Lower lobe of right lung (tissue), 2 donors: ENCODE data around the gene CFAP46. TPM values are rescaled to one million over a fixed set of nuclear protein-coding genes. Genes with fewer than 3 reads are reported as not detected.
"Not testable (repeated sequence)": the region's sequence is repeated elsewhere in the genome, so short reads cannot be mapped to it uniquely, and the experiment has no call there.

Experiments
- ATAC-seq, 2 donors: fragments of 200-7000 bp; cut with Tn5 transposase; one replicate each; pipeline ENCODE4 v1.9.1; 2020 to 2022; ENCODE audit warnings: mild to moderate bottlenecking in 2 of 2, moderate library complexity in 2 of 2
- DNase-seq: peaks from one replicate; pipeline ENCODE4 v3.0.0-alpha.2; 2020
- H3K27ac ChIP-seq: fragments of 200-600 bp; one replicate; pipeline ENCODE4 v1.8.0; 2022
- H3K27me3 ChIP-seq: fragments of 200-600 bp; one replicate; pipeline ENCODE4 v1.8.0; 2022; ENCODE audit warnings: low read depth
- H3K36me3 ChIP-seq: fragments of 200-600 bp; one replicate; pipeline ENCODE4 v1.8.0; 2022; ENCODE audit warnings: mild to moderate bottlenecking
- H3K4me1 ChIP-seq: fragments of 200-600 bp; one replicate; pipeline ENCODE4 v1.8.0; 2022
- H3K4me3 ChIP-seq: fragments of 200-600 bp; one replicate; pipeline ENCODE4 v1.8.0; 2022; ENCODE audit warnings: mild to moderate bottlenecking
- H3K9me3 ChIP-seq: fragments of 200-600 bp; one replicate; pipeline ENCODE4 v1.8.0; 2022
- CTCF ChIP-seq: fragments of 200-600 bp; IDR thresholded peaks from one replicate; pipeline ENCODE4 v1.8.0; 2022; ENCODE audit warnings: antibody characterized with exemption, mild to moderate bottlenecking
- intact Hi-C: fragments of 100-400 bp; cut with DNase I; formaldehyde crosslinking; loops from one replicate; pipeline ENCODE4 v1.11.0; 2022
- total RNA-seq: library from RNA; stranded (reverse); fragmentation: NEBNext Ultra II Directional; extraction: Animal tissue kit (Norgen Biotek cat#: 25700); gene quantifications from one replicate; pipeline ENCODE4 v1.2.1, GENCODE V29; 2021
- donor health status: DM: no; HTN: yes; CAD: no; lungs with severe emphysema.

CFAP46 gene
- total RNA-seq, 1 donor from 2014 or later: 9.0 TPM

DNA sequence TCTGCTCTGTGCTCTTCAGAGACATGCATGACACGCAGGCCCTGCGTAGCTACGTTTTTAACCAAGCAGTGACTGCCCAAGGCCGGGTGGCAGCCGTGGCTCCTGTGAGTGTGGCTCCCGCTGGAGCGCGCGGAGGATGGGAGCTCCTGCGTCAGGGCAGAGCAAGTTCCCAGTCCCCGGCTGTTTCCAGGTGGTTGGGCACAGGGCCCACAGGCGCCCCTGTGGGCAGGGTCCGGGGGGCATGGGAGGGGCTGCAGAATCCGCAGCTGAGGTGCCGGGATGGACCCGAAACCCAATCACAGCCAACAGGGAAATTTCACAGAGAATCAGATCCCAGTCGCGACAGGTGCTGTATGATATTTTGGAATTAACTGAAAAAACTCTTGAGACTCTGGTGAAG lies 166.2 kb downstream of the CFAP46 start:
- ATAC-seq (no peak), DNase-seq (no peak)
- H3K36me3 ChIP-seq: peaks cover 35% of the 10 kb centered on the region
- no peaks in the 10 kb centered on the region for H3K4me1 ChIP-seq
- intact Hi-C loops: no loop called here
- no peak for TF ChIP-seq CTCF
- no peaks in the 10 kb centered on the region for H3K9me3 ChIP-seq
- no peaks in the 10 kb centered on the region for H3K27me3 ChIP-seq
- no peak overlapping the region for H3K27ac ChIP-seq
- H3K4me3 ChIP-seq: no peak overlapping the region

GRCh38 chr10:132774902-132775863 lies 167.2 kb downstream of the CFAP46 start:
- H3K36me3 ChIP-seq: peaks cover 30% of the 10 kb centered on the region
- no peak overlapping the region for H3K4me3 ChIP-seq
- no peak overlapping the region for H3K27ac ChIP-seq
- ATAC-seq (peak; percentile 45 to 72), DNase-seq (no peak)
- TF ChIP-seq CTCF: no peak
- H3K4me1 ChIP-seq: no peaks in the 10 kb centered on the region
- no peaks in the 10 kb centered on the region for H3K9me3 ChIP-seq
- no peaks in the 10 kb centered on the region for H3K27me3 ChIP-seq
- intact Hi-C loops: no loop called here

DNA sequence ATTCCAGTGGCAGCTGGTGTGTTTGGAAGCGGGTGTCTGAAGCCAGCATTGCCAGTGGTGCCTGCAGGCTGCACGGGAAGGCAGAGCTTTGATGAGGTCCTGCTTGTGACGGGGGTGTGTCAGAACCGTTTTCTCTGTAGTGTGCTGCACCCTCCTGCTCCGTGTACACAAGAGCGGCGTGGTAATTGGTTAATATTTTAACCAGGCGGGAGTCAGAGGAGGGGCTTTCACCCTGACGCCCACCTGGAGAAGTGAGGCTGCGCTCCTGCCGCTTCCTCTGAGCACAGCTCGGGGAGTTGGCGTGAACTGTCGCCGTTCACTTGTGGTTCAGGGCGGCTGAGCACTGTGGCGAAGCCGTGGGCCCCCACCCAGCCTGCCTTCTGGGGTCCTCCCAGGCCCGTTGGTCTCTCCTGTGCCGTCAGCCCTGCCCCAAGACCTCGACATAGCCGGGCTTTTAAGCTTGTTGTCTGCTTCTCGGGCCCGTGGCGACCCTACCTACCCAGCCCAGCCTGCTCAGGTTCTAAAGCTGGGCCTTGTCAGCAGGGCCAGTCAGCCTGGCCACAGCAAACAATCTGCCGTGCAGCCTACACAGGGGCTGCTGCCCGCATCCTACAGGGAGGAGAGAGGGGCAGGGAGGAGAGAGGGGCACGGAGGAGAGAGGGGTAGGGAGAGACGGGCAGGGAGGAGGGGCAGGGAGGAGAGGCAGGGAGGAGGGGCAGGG lies 168.0 kb downstream of the CFAP46 start:
- no peak for DNase-seq
- ATAC-seq: no peak
- Histone ChIP-seq H3K4me1 (no peaks in the 10 kb centered on the region), H3K27ac (no peak overlapping the region), H3K27me3 (no peaks in the 10 kb centered on the region), H3K4me3 (no peak overlapping the region), H3K9me3 (no peaks in the 10 kb centered on the region), H3K36me3 (peaks cover 23% of the 10 kb centered on the region)
- intact Hi-C loops: no loop called here
- TF ChIP-seq CTCF: no peak

- H3K4me1 ChIP-seq, H3K9me3 ChIP-seq, DNase-seq, H3K27ac ChIP-seq, H3K27me3 ChIP-seq, intact Hi-C loops, H3K4me3 ChIP-seq, ATAC-seq: not testable (repeated sequence)
- H3K36me3 ChIP-seq: peaks cover 23% of the 10 kb centered on the region
Measured at GRCh38 chr10:132772816-132773215, 169.6 kb downstream of the CFAP46 start.

GRCh38 chr10:132770061-132771021 lies 172.0 kb downstream of the CFAP46 start:
- H3K27ac ChIP-seq: no peak overlapping the region
- H3K9me3 ChIP-seq: no peaks in the 10 kb centered on the region
- no peak overlapping the region for H3K4me3 ChIP-seq
- TF ChIP-seq CTCF: no peak
- intact Hi-C loops: no loop called here
- peaks cover 23% of the 10 kb centered on the region for H3K36me3 ChIP-seq
- H3K4me1 ChIP-seq: no peaks in the 10 kb centered on the region
- no peak for DNase-seq
- no peaks in the 10 kb centered on the region for H3K27me3 ChIP-seq
- ATAC-seq: no peak
